HG03342 (cell line): ENCODE measurements around the gene PTPRD.
A peak's percentile ranks its signal among the peaks of the same experiment; 100 is the strongest.

Experiments
- ATAC-seq: cut with Tn5 transposase; IDR thresholded peaks from one replicate; pipeline ENCODE4 v1.9.1; 2021; ENCODE audit warnings: mild to moderate bottlenecking, moderate library complexity; ENCODE audit not compliant: unreplicated experiment

The PTPRD gene

DNA sequence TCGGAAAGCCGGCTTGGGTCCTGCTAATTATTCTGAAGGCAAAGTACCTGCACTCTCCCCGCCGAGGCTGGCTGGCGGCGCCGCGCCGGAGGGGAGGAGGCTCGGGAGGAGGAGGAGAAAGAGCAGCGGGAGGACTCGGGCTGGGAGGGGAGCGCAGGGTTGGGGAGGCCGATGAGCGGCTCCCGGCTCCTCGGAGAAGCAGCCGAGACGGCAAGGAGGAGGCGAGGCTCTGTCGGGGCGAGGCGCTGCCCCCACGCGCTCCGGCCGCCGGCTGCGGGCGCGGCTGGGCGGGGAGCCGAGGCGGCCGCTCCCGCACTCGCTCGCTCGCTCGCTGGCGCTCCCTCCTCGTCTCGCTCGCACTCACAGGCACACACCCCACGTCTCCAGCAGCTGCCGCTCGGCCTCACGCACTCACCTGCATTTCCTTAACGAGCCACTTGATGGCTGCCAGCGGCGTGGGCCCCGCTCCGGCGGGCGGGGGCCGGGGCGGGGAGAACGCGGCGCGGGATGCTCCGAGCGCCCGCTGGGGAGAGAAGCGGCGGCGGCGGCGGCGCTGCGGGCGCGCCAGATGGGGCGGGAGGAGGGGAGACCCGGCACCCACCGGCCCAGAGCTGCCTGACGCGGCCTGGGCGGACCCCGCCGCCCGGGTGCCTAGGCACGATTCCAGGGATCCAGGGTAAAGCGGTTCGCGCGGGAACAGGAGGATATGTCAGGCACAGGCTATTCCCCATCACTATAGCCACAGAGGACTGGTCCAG, at the start of gene PTPRD:
TSS of gene PTPRD (minus strand) at position 362 of the 758 bp plus-strand sequence.
- ATAC-seq = peak; percentile 96

DNA sequence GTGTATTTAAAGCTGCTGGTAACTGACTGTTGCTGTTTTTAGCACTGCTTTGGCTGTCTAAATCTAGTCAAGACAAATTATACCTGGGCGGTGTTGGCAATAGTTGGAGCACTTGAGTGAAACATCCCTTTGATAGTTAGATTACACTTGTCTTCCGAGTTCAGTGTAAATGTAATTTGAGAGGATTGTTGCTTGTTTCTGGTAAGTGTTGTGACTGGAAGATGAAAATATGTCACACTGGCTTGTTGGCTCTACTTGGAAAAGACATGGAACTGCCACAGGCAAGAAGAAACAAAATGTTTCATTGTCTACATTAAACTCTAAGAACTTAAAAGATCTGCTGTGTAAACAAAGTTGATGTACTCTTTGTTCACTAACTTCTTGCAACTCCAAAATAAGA, 49.2 kb upstream of the PTPRD start:
- no peak for ATAC-seq

DNA sequence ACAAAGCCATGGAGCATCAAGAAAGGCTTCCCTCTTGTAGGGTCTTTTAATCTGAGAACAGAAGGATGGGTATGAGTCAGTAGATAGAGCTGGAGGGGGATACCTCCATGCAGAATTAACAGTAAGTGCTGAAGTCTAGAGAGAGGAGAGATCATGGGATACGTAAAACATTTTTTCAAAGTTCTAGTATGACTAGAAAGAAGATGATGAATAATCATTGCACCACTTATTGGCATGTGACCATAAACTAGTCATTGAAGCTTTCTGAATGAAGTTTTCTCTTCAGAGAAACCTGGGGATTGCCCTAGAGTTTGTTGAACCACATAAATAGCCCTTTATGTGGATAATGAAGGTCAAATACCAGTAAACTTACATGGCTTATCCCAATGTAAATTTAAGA, 48.6 kb upstream of the PTPRD start:
- ATAC-seq = no peak

DNA sequence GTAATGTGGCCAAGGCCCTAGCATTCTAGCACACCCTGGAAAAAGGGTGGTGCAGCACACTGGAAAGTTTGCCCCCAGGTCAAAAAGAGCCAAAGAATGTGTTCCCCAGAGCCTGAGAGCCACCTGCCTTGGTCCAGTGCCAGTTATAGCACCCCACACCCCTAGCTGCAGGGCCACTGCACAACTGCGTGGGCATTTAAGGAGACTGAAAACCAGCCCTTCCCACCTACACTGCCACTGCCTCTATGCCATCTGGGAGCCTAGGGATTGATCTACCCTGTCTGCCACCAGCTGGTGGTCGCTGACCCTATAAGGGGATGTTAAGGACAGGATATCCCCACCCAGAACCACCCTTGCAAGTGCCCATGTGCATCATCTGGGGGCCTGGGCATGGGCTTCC, 38.2 kb upstream of the PTPRD start:
- no peak for ATAC-seq

DNA sequence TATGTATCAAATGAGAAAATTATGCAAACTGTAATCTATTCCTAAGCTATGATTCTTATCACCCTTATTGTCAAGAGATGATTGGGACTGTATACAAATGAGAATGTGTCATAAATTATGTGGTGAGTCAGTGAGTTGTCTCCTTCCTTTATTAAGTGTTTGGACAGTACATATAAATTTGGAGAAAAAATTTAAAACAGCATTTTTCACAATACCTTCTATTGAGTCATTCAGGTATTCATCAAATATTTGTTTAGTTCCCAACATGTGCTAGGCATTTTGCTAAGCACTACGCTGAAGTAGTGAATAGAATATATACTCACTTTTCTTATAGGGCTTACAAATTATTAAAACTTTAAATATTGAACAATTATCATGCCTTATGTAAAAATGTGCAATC, 36.3 kb upstream of the PTPRD start:
- ATAC-seq = no peak

DNA sequence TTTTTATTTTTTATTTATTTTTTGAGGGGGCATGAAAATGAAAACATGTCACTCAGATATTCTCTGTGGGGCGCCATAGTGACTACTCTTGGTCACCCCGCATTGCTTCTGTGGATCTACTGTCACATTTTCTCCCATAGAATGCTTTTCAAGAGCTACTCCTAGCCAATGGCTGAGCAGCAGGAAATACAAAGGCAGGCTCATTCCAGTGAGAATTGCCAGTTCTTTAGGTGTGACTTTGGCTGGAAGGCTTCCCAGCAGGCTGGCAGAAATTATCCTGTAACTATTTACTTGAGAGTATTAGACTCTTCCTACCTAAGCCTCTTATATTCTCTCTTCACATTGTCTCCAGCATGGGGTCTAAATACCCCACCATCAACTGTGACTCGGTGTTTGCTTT, 21.0 kb upstream of the PTPRD start:
- ATAC-seq = no peak

DNA sequence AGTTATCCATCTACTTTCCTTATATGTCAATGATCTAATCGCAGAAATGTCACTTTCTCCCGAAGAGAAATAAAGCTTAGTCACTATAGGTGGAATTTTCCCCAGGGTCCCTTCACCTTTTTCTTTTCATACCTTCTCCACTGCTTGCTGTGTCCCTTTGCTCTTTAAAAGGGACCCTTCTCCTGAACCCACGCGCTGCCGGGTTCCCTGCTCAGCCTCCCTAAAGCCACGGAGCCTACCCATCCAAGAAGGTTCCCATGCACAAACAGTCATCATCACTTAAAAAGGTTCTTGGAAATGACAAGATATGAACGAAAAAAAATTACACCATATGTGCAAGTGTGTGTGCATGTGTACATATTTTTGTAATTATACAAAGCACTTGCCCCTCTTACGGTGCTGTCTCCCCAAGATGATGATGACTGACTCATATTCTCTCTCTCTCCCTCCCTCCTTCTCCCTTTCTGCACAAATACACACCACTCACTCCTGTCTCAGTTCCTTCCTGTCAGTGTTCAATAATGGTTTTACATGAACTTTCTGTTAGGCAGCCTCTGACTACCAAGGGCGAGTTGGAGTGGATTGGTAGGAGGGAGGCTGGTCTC, 1.5 kb upstream of the PTPRD start:
- ATAC-seq = no peak

DNA sequence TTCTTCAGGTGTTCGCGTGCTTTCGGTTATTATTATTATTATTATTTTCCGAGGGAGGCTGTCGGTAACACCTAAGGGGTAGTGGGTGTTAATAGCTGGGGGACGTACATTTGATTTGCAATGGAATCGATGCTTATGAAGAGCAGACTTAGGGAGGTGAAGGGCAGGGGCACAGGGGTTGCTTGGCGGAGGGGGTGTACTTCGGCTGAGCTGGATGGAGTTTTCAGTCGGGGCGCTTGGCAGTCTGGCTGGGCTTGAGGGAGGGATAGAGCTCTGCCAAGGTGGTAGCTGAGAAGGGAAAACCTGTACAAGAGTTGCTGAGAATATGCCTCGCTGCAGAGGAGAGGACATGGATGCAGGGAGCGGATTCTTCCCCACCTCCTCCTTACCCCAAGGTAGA, 617 bp upstream of the PTPRD start:
- no peak for ATAC-seq

DNA sequence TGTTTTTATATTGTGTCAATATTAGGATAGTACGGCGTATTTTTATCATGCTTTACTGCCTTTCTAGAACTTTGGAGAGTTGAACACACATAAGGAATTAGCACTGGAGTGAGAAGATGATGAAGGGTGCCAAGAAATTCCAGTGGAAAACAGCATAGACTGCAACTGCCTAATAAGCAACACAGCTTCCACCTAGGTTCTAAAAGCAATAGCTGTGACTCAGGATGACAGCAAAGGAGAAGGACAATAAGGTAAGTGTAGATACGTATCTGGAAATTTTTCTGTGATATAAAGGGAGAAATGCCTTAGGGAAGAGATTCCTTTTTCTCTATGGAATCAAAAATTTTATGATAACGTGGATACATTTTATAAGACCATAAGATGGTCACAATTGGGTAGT, 7.4 kb downstream of the PTPRD start:
- no peak for ATAC-seq

DNA sequence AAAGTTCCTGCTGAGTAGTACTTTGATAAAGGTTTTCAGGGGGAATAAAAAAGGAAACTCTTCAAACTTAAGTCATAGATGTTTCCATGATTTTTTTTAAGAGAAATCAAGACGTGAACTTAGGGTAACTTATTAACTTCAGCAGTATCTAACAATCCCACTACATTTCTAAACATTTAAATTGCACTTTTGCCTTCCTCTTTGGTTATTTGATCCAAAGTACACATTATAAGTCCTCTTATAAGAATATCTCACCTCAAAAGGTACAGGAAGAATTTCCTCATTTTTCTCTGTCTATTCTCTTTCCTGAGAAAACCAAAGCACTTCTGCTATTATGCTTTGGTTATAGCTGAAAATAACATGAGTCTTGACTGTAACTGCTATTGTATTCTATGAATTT, 7.9 kb downstream of the PTPRD start:
- ATAC-seq = no peak

DNA sequence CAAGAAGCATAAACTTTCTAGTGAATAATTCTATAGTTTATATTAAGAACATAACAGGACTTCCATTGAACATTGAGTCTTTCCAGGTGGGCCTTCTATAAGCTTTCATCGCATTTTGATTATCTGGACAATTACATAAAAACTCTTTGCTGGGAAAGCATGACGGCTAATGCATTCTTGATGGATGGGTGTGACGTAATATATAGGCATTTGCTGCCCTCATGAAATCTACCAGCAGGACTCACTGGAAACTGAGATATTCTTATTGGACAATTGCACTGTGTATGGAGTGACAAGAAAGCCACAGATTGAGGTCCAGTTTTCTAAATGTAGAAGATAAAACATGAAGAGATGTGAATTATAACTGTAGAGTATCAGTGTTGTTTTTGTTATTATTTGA, 15.0 kb downstream of the PTPRD start:
- no peak for ATAC-seq

DNA sequence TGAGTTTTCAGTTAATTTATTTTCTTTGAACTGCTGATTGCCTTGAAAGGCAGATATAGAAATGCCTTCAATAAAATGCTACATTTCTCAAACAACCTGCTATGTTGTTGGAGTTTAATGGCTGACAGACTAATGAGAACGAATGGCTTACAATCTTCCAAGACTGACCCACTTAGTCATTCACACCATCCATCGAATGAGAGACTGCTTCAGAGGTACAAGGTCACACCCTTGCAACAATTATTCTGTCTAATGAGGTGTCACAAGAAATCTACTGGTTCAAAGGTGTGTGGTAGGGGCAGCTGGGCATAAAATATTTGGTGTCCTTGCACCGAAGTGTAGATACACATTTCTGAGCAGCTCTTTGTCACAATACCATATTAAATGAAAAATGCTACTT, 18.3 kb downstream of the PTPRD start:
- ATAC-seq = no peak

DNA sequence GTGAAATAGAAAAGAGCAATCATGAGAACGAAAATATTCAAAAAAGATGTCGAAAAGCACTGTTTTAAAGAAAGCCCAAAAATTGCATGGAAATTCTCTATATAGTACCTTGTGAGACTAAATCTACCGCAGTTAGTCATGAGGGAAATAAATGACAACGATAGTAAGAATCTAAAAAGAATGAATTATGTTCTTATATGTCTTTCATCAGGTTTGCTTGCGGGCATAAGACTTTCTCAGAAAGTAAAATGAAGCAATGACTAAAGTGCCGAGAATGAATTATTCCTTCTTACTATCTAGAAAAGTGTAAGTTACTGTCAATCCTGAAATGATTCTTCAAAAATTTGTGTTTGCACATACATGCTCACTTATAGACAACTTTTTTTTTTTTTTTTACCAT, 26.4 kb downstream of the PTPRD start:
- no peak for ATAC-seq

DNA sequence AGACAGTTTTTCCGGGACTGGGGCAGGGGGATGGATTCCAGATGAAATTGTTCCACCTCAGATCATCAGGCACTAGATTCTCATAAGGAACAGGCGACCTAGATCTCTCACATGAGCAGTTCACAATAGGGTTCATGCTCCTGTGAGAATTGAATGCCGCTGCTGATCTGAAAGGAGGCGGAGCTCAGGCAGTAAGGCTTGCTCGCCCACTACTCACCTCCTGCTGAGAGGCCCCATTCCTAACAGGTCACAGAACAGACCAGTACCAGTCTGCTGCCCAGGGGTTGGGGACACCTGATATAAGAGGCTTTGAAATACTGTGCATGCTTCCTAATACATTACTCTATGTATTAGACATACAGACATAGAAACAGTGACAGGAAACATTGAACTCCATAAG, 41.1 kb downstream of the PTPRD start:
- no peak for ATAC-seq

DNA sequence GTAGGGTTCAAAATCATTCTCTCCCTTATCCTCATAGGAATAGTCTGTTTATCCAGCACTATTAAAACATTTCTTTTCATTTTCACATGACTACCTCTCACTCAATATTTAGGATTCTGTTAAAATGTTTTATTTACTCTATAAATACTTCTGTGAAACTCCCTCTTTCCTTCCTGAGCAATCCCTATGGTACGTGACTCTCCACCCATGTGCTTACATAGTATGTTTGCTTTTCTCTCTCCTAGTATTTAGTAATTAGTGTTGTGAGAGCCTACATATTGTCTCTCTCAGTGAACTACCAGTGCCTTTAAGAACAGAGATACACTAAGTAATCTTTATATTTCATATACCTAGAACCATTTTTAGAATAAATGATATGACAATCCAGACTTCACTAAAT, 46.0 kb downstream of the PTPRD start:
- ATAC-seq = no peak

DNA sequence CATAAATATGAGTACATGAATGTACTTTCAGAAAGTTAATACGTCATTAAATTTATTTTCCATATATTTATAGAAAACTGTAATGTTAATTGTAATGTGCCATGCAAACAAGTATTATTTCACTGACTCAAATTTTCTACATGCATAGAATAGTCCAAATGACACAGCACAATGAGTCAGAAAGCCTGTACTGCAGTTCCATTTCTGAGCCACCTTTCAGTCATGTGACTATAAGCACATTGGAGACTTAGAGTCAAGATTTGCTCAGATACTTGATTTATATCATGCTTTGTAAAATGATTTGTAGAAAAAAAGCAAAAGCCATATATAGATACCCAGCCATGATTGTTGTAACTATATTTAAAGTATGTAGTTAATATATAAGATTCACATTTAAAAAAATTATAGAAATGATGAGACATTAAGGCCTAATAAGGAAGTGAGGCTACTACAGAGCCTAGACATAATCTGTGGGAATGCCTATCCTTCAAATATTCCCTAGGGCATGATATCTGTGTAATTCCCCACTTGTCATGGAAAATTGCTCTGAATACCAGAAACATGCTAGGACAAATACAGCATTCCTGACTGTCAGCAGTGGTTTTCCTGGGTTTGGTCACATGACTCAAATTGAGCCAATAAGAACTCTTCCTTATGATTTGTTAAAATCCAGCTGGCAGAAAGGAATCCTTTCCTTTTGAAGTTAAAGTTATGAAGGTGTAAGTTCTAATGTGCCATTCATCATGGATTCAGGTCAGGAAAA, 50.0 kb downstream of the PTPRD start:
- no peak for ATAC-seq

DNA sequence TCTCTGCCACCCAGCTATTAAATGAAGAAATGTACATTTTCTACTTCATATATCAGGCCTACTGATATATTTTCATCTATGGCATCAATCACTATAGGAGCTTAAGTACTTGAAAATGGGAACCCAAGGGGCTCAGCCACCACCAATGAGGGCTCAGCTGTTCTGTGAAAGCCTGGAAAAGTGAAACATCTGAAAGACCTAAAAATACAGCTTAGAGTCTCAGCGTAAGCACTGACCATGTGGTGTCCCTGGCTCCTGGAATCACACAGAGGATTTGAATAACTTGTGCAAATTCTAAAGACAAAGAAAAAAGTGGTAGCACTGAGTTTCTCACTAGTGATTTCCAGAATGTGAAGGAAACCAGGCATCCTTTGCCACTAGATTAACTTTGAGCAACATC, 64.5 kb downstream of the PTPRD start:
- no peak for ATAC-seq

DNA sequence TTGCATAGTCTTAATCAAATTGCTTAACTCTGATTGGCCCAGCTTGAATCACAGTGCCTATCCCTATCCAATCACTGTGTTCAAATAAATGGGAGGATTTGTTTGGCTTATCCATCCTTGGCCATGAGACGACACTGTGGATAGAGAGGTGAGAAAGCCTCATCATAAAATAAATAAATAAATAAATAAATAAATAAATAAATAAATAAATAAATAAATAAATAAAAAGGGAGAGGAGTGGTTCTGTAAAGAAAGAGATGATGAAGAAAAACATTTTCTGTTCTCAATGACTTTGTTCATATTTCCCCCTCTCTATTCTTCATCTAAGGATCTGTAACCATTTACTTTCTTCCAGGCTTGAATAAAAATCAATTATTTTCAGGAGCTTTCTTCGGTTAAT, 74.7 kb downstream of the PTPRD start:
- ATAC-seq = no peak

DNA sequence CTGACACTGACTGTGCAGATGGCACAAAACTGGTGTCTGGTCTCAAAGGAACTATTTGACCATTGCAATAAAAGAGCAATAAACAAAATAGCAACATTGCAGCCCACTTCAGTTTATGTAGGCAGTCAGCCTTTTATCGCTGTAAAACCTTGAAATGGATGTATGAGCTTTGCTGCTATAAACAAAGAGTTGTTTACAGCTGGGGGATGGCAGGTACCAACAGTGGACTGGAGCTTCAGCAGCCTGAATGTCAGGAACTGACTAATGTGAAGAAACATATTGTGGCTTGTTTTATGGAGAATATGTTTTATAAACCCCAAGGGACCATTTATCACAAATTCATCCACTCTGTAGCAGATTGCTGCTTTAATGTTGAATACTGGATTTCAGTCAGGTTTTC, 78.0 kb downstream of the PTPRD start:
- no peak for ATAC-seq

DNA sequence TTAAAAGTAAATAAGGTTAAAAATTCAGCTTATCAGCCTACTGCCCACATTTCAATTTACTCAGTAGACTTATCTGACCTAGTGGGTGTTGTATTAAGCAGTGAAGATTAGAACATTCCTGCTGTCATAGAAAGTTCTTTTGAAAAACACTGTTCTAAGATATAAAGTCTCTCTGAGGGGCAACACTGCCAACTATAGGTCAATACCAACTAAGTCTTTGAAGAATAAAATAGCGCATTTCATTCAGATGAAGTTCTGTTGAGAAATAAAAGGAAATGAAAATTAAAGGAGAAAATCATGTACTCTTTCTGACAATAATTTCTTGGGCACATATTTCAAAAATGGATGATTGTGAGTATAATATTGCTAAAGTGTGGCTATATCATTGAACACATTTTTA, 86.8 kb downstream of the PTPRD start:
- no peak for ATAC-seq

DNA sequence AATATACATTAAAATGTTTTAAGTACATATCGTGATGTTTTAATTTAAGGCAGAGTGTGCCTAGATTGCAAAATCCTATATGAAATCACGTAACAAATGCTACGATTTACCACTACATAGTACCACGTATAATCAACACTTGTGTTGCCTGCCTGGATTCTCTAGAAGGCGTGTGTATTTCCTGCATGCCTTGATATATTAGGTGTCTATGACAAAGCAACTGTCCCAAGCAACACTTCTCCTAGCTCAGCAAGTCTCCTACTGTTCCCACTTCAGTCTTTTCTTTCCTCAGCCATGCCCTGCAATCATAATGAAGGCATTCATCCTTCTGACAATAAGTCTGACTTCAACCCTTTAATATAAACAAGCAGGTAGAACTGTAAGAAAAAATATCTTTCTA, 89.6 kb downstream of the PTPRD start:
- ATAC-seq = no peak

DNA sequence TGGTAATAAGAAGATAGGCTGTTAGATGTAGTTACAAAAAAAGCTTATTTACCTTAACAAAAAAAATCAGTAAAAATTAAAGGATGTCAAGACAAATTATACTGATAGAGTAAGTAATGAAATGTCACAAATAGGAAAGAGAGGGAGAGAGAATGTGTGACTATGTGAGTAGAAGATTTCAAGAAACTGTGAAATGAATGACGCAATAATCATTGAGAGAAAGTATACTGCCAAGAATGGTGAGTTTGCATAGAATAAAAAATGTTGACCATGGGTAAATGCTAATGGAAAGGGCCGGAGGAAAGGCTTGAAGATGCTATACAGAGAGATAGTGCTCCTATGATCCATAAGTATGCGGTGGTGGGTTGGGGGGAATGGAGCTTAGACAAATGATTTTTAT, 100.7 kb downstream of the PTPRD start:
- ATAC-seq = no peak
